ENCODE measurements around the gene GABBR2. TPM values are rescaled to one million over a fixed set of nuclear protein-coding genes. Genes with fewer than 3 reads are reported as not detected.

GABBR2 gene
- total RNA-seq, 2 experiments from 2014 or later: not detected

- CTCF ChIA-PET: no interaction called here
- Mint-ChIP-seq H3K4me1 (ENCODE audit: low read depth) (no peaks in the 10 kb centered on the region), H3K9me3 (no peaks in the 10 kb centered on the region), H3K27ac (no peak overlapping the region), H3K36me3 (ENCODE audit: low read depth) (no peaks in the 10 kb centered on the region), H3K27me3 (peaks cover 63% of the 10 kb centered on the region), H3K4me3 (no peak overlapping the region)
- intact Hi-C loops (cut with DNase I, micrococcal nuclease): no loop called here
- POLR2A ChIA-PET: no interaction called here
- Histone ChIP-seq H3K9me3 (ENCODE audit: control insufficient read depth in 1 of 2, insufficient read depth in 1 of 2, low read length in 2 of 2) (peaks cover 0 to 15% of the 10 kb centered on the region in 2 experiments), H3K4me3 (ENCODE audit: low read length) (no peak overlapping the region), H3K27ac (ENCODE audit: low read depth in 1 of 2, low read length in 2 of 2) (no peak overlapping the region), H3K4me1 (ENCODE audit: insufficient read depth, low read length) (peaks cover 5% of the 10 kb centered on the region), H3K27me3 (ENCODE audit: control insufficient read depth in 1 of 2, insufficient read depth in 2 of 2, low read length in 2 of 2) (peaks cover 26 to 54% of the 10 kb centered on the region in 2 experiments), H3K36me3 (ENCODE audit: insufficient read depth, low read length) (no peaks in the 10 kb centered on the region)
- DNase-seq (no peak), ATAC-seq (ENCODE audit: poor library complexity) (no peak)
- no peak for TF ChIP-seq CTCF (IDR thresholded peaks at IDR 0.05)
These were observed 1.5 kb upstream of the GABBR2 start for GRCh38 chr9:98709968-98710965.

- ATAC-seq (ENCODE audit: poor library complexity): no peak
- H3K4me3 ChIP-seq (ENCODE audit: low read length): no peak overlapping the region
- no peaks in the 10 kb centered on the region for H3K36me3 Mint-ChIP-seq (ENCODE audit: low read depth)
- H3K9me3 ChIP-seq (ENCODE audit: control insufficient read depth in 1 of 2, insufficient read depth in 1 of 2, low read length in 2 of 2): peaks cover 0 to 15% of the 10 kb centered on the region in 2 experiments
- CTCF ChIA-PET: no interaction called here
- no peaks in the 10 kb centered on the region for H3K36me3 ChIP-seq (ENCODE audit: insufficient read depth, low read length)
- peaks cover 68% of the 10 kb centered on the region for H3K27me3 Mint-ChIP-seq
- H3K27me3 ChIP-seq (ENCODE audit: control insufficient read depth in 1 of 2, insufficient read depth in 2 of 2, low read length in 2 of 2): peaks cover 25 to 55% of the 10 kb centered on the region in 2 experiments
- H3K4me3 Mint-ChIP-seq: no peak overlapping the region
- no peak overlapping the region for H3K27ac Mint-ChIP-seq
- POLR2A ChIA-PET: no interaction called here
- H3K4me1 Mint-ChIP-seq (ENCODE audit: low read depth): no peaks in the 10 kb centered on the region
- no peak for TF ChIP-seq CTCF (IDR thresholded peaks at IDR 0.05)
- DNase-seq: no peak
- intact Hi-C loops (cut with DNase I, micrococcal nuclease): no loop called here
- peaks cover 5% of the 10 kb centered on the region for H3K4me1 ChIP-seq (ENCODE audit: insufficient read depth, low read length)
- H3K27ac ChIP-seq (ENCODE audit: low read depth in 1 of 2, low read length in 2 of 2): no peak overlapping the region
- H3K9me3 Mint-ChIP-seq: no peaks in the 10 kb centered on the region
These were observed 417 bp downstream of the GABBR2 start for GRCh38 chr9:98708103-98708932.

GRCh38 chr9:98707166-98708102, 1.3 kb downstream of the GABBR2 start:
- Histone ChIP-seq H3K4me1 (ENCODE audit: insufficient read depth, low read length) (peaks cover 5% of the 10 kb centered on the region), H3K4me3 (ENCODE audit: low read length) (no peak overlapping the region), H3K27ac (ENCODE audit: low read depth in 1 of 2, low read length in 2 of 2) (no peak overlapping the region), H3K27me3 (ENCODE audit: control insufficient read depth in 1 of 2, insufficient read depth in 2 of 2, low read length in 2 of 2) (peaks cover 22 to 61% of the 10 kb centered on the region in 2 experiments), H3K36me3 (ENCODE audit: insufficient read depth, low read length) (no peaks in the 10 kb centered on the region), H3K9me3 (ENCODE audit: control insufficient read depth in 1 of 2, insufficient read depth in 1 of 2, low read length in 2 of 2) (peaks cover 0 to 15% of the 10 kb centered on the region in 2 experiments)
- Mint-ChIP-seq H3K4me3 (no peak overlapping the region), H3K9me3 (no peaks in the 10 kb centered on the region), H3K36me3 (ENCODE audit: low read depth) (no peaks in the 10 kb centered on the region), H3K4me1 (ENCODE audit: low read depth) (no peaks in the 10 kb centered on the region), H3K27ac (no peak overlapping the region), H3K27me3 (peaks cover 70% of the 10 kb centered on the region)
- ChIA-PET CTCF (no interaction called here), POLR2A (no interaction called here)
- ATAC-seq (ENCODE audit: poor library complexity) (no peak), DNase-seq (no peak)
- intact Hi-C loops (cut with DNase I, micrococcal nuclease): no loop called here
- TF ChIP-seq CTCF (IDR thresholded peaks at IDR 0.05): no peak

All from CD4-positive, alpha-beta T cell (primary cell).